WI38 (cell line): ENCODE results near the gene SYNDIG1.

ENCODE experiments used
- H3K4me3 ChIP-seq: 2 replicates; pipeline ENCODE4 v1.5.1; 2011; ENCODE audit warnings: low read depth, mild to moderate bottlenecking, control low read depth, low read length
- CTCF ChIP-seq: IDR thresholded peaks from 2 replicates; pipeline ENCODE4 v1.5.1; 2012; ENCODE audit warnings: low read depth, mild to moderate bottlenecking, control low read depth, low read length

The SYNDIG1 gene

GRCh38 chr20:24651171-24651975 lies 181.9 kb downstream of the SYNDIG1 start:
- no peak overlapping the region for H3K4me3 ChIP-seq
- no peak for TF ChIP-seq CTCF

GRCh38 chr20:24651976-24652345 lies 182.5 kb downstream of the SYNDIG1 start:
- H3K4me3 ChIP-seq: no peak overlapping the region

GRCh38 chr20:24653306-24653705 lies 183.9 kb downstream of the SYNDIG1 start:
- no peak overlapping the region for H3K4me3 ChIP-seq
- no peak for TF ChIP-seq CTCF

More at GRCh38 chr20:24651976-24652345, 182.5 kb downstream of the SYNDIG1 start:
- no peak for TF ChIP-seq CTCF

- TF ChIP-seq CTCF: no peak
- no peak overlapping the region for H3K4me3 ChIP-seq
These were observed 185.0 kb downstream of the SYNDIG1 start for GRCh38 chr20:24654425-24654824.

GRCh38 chr20:24656391-24656790 lies 187.0 kb downstream of the SYNDIG1 start:
- no peak overlapping the region for H3K4me3 ChIP-seq
- no peak for TF ChIP-seq CTCF

- TF ChIP-seq CTCF: no peak
- H3K4me3 ChIP-seq: no peak overlapping the region
These were observed 187.8 kb downstream of the SYNDIG1 start for GRCh38 chr20:24657196-24657595.

- TF ChIP-seq CTCF: no peak
- H3K4me3 ChIP-seq: no peak overlapping the region
These were observed 188.6 kb downstream of the SYNDIG1 start for GRCh38 chr20:24657878-24658620.
